Left lobe of liver (tissue), 2 donors: ENCODE data around the gene IQSEC3. TPM values are rescaled to one million over a fixed set of nuclear protein-coding genes. Genes with fewer than 3 reads are reported as not detected.
A peak's percentile ranks its signal among the peaks of the same experiment; 100 is the strongest.

Experiments used
- ATAC-seq: fragments of 200-7000 bp; cut with Tn5 transposase; one replicate; pipeline ENCODE4 v1.9.1; 2020; ENCODE audit warnings: mild to moderate bottlenecking, moderate library complexity
- DNase-seq: peaks from one replicate; pipeline ENCODE4 v3.0.0-alpha.2; 2020; ENCODE audit warnings: low spot score
- total RNA-seq: library from RNA; stranded (reverse); gene quantifications from one replicate; pipeline ENCODE4 v1.2.1, GENCODE V29; 2021
- donor health status: DM: no; HTN: no; CAD: no; lungs with moderate emphysema.
- donor health status: DM: no; HTN: yes; CAD: no.

The IQSEC3 gene
- total RNA-seq, 1 donor from 2014 or later, result 0.70 TPM

- ATAC-seq (no peak), DNase-seq (no peak)
These were observed 124.3 kb downstream of the IQSEC3 start for GRCh38 chr12:190881-191280.

GRCh38 chr12:191541-191940, 125.0 kb downstream of the IQSEC3 start:
- ATAC-seq (no peak), DNase-seq (no peak)

- ATAC-seq (no peak), DNase-seq (no peak)
These were observed 126.7 kb downstream of the IQSEC3 start for GRCh38 chr12:193261-193660.

- DNase-seq, result no peak
These were observed 127.7 kb downstream of the IQSEC3 start for GRCh38 chr12:194276-194675.

GRCh38 chr12:195156-195555, 128.6 kb downstream of the IQSEC3 start:
- DNase-seq (no peak), ATAC-seq (no peak)

More at GRCh38 chr12:194276-194675, 127.7 kb downstream of the IQSEC3 start:
- no peak for ATAC-seq

GRCh38 chr12:195951-196350, 129.4 kb downstream of the IQSEC3 start:
- no peak for ATAC-seq
- no peak for DNase-seq

- DNase-seq (no peak), ATAC-seq (no peak)
These were observed 129.9 kb downstream of the IQSEC3 start for GRCh38 chr12:196436-196835.

GRCh38 chr12:197347-197746, 130.8 kb downstream of the IQSEC3 start:
- DNase-seq, result no peak
- ATAC-seq, result no peak

GRCh38 chr12:197911-198695, 131.5 kb downstream of the IQSEC3 start:
- no peak for DNase-seq
- ATAC-seq, result no peak

- ATAC-seq (no peak), DNase-seq (no peak)
These were observed 132.1 kb downstream of the IQSEC3 start for GRCh38 chr12:198705-199104.

- no peak for ATAC-seq
- DNase-seq, result no peak
These were observed 134.8 kb downstream of the IQSEC3 start for GRCh38 chr12:201361-201760.

- DNase-seq (no peak), ATAC-seq (no peak)
These were observed 135.6 kb downstream of the IQSEC3 start for GRCh38 chr12:202081-202731.

- DNase-seq (no peak), ATAC-seq (no peak)
These were observed 136.5 kb downstream of the IQSEC3 start for GRCh38 chr12:203074-203461.

GRCh38 chr12:203462-204260, 137.1 kb downstream of the IQSEC3 start:
- ATAC-seq (peak; percentile 40), DNase-seq (no peak)

GRCh38 chr12:204261-204678, 137.7 kb downstream of the IQSEC3 start:
- ATAC-seq (no peak), DNase-seq (no peak)

GRCh38 chr12:205026-205425, 138.5 kb downstream of the IQSEC3 start:
- ATAC-seq, result no peak
- no peak for DNase-seq

- DNase-seq (no peak), ATAC-seq (no peak)
These were observed 140.3 kb downstream of the IQSEC3 start for GRCh38 chr12:206746-207440.

- ATAC-seq (no peak), DNase-seq (no peak)
These were observed 141.2 kb downstream of the IQSEC3 start for GRCh38 chr12:207804-208203.

- ATAC-seq, result no peak
- DNase-seq, result no peak
These were observed 142.2 kb downstream of the IQSEC3 start for GRCh38 chr12:208813-209212.

- no peak for DNase-seq
- ATAC-seq, result no peak
These were observed 142.7 kb downstream of the IQSEC3 start for GRCh38 chr12:209246-209645.

- ATAC-seq, result no peak
- no peak for DNase-seq
These were observed 143.3 kb downstream of the IQSEC3 start for GRCh38 chr12:209851-210250.
